ENCODE measurements around the gene CTNNA3.

Gene CTNNA3

GRCh38 chr10:66538908-66539307, 1157.1 kb downstream of the CTNNA3 start:
- Histone ChIP-seq H3K4me3 (ENCODE audit: low read depth, low read length) (no peak overlapping the region), H3K4me1 (ENCODE audit: control insufficient read depth, insufficient read depth, low read length) (no peaks in the 10 kb centered on the region), H3K27ac (ENCODE audit: extremely low read depth, low read depth, low read length) (no peak overlapping the region), H3K36me3 (ENCODE audit: control insufficient read depth in 2 of 2, insufficient read depth in 1 of 2, low read length in 2 of 2) (no peaks in the 10 kb centered on the region), H3K9me3 (ENCODE audit: control insufficient read depth, insufficient read depth, low read depth, low read length) (no peaks in the 10 kb centered on the region)
- TF ChIP-seq KLF8 (tag by site-specific recombination; IDR thresholded peaks at IDR 0.05): no peak
- ChIA-PET POLR2A (no interaction called here), CTCF (interaction anchor here (0.6 kb wide), 1 partner anchor 53 kb away, joined by 3 read pairs; no protein-coding TSS in a partner anchor)

- Histone ChIP-seq H3K9me3 (ENCODE audit: control insufficient read depth, insufficient read depth, low read depth, low read length) (no peaks in the 10 kb centered on the region), H3K36me3 (ENCODE audit: control insufficient read depth in 2 of 2, insufficient read depth in 1 of 2, low read length in 2 of 2) (no peaks in the 10 kb centered on the region), H3K4me3 (ENCODE audit: low read depth, low read length) (no peak overlapping the region), H3K4me1 (ENCODE audit: control insufficient read depth, insufficient read depth, low read length) (no peaks in the 10 kb centered on the region), H3K27ac (ENCODE audit: extremely low read depth, low read depth, low read length) (no peak overlapping the region)
- TF ChIP-seq ZNF692 (tag by site-specific recombination; IDR thresholded peaks at IDR 0.05): no peak
- no peak for TF ChIP-seq GLIS2 (tag by site-specific recombination; IDR thresholded peaks at IDR 0.05)
- CTCF ChIA-PET: interaction anchor here (0.6 kb wide), 1 partner anchor 54 kb away, joined by 3 read pairs; no protein-coding TSS in a partner anchor
- POLR2A ChIA-PET: no interaction called here
These were observed 1157.6 kb downstream of the CTNNA3 start for GRCh38 chr10:66538371-66538770.

- H3K27ac ChIP-seq (ENCODE audit: extremely low read depth, low read depth, low read length): no peak overlapping the region
- H3K36me3 ChIP-seq (ENCODE audit: control insufficient read depth in 2 of 2, insufficient read depth in 1 of 2, low read length in 2 of 2): no peaks in the 10 kb centered on the region
- H3K4me3 ChIP-seq (ENCODE audit: low read depth, low read length): no peak overlapping the region
- no peaks in the 10 kb centered on the region for H3K9me3 ChIP-seq (ENCODE audit: control insufficient read depth, insufficient read depth, low read depth, low read length)
- CTCF ChIA-PET: no interaction called here
- H3K4me1 ChIP-seq (ENCODE audit: control insufficient read depth, insufficient read depth, low read length): no peaks in the 10 kb centered on the region
- POLR2A ChIA-PET: no interaction called here
- TF ChIP-seq BCL6B (tag by site-specific recombination; IDR thresholded peaks at IDR 0.05) (no peak), ZNF366 (tag by site-specific recombination; conservative IDR thresholded peaks at IDR 0.05) (no peak), PRDM6 (tag by site-specific recombination; IDR thresholded peaks at IDR 0.05) (no peak), PBX3 (CRISPR knock-in tag; IDR thresholded peaks at IDR 0.05) (no peak), ZNF692 (tag by site-specific recombination; IDR thresholded peaks at IDR 0.05) (no peak), ZBTB10 (tag by site-specific recombination; IDR thresholded peaks at IDR 0.05) (no peak), FEZF1 (tag by site-specific recombination; IDR thresholded peaks at IDR 0.05) (no peak), ZBTB1 (tag by site-specific recombination; IDR thresholded peaks at IDR 0.05) (no peak), ZSCAN5A (tag by site-specific recombination; IDR thresholded peaks at IDR 0.05) (no peak), SETDB1 (IDR thresholded peaks at IDR 0.05; ENCODE audit: insufficient read length, low read length) (no peak), SALL2 (tag by site-specific recombination; IDR thresholded peaks at IDR 0.05; ENCODE audit: borderline replicate concordance) (no peak), ZNF513 (tag by site-specific recombination; IDR thresholded peaks at IDR 0.05) (no peak)
These were observed 1158.8 kb downstream of the CTNNA3 start for GRCh38 chr10:66537186-66537585.
